SJCRH30 (cell line): ENCODE data around the gene CCND1. TPM values are rescaled to one million over a fixed set of nuclear protein-coding genes. Genes with fewer than 3 reads are reported as not detected.

Experiments
- DNase-seq, 2 experiments: peaks; one replicate each; pipeline ENCODE4 v3.0.0-alpha.2; 2015 to 2020
- H3K27ac ChIP-seq: fragments of 250-450 bp; sonication (Bioruptor Pico); 2 replicates; pipeline ENCODE4 v1.5.1; 2020; ENCODE audit warnings: mild to moderate bottlenecking, moderate library complexity
- H3K27me3 ChIP-seq: fragments of 250-450 bp; sonication (Bioruptor Pico); 2 replicates; pipeline ENCODE4 v1.5.1; 2020; ENCODE audit warnings: mild to moderate bottlenecking, moderate library complexity
- H3K36me3 ChIP-seq: fragments of 250-450 bp; sonication (Bioruptor Pico); 2 replicates; pipeline ENCODE4 v1.5.1; 2020; ENCODE audit warnings: mild to moderate bottlenecking, moderate library complexity
- H3K4me1 ChIP-seq: fragments of 250-450 bp; sonication (Bioruptor Pico); 2 replicates; pipeline ENCODE4 v1.5.1; 2020; ENCODE audit warnings: mild to moderate bottlenecking, moderate library complexity
- H3K4me3 ChIP-seq: fragments of 250-450 bp; sonication (Bioruptor Pico); 2 replicates; pipeline ENCODE4 v1.5.1; 2020; ENCODE audit warnings: mild to moderate bottlenecking, moderate library complexity
- H3K9me3 ChIP-seq: fragments of 250-450 bp; sonication (Bioruptor Pico); replicated peaks from 2 replicates; pipeline ENCODE4 v1.5.1; 2020; ENCODE audit warnings: mild to moderate bottlenecking, moderate library complexity
- total RNA-seq: library from RNA; depleted of rRNA; stranded (reverse); fragments of >200 nt; shearing (Covaris generic); gene quantifications from 2 replicates; pipeline ENCODE4 v1.2.3, GENCODE V29; 2014

The CCND1 gene
- total RNA-seq, 1 experiment from 2014 or later: 81.9 TPM

- Histone ChIP-seq H3K4me1 (peaks cover 16% of the 10 kb centered on the region), H3K9me3 (no peaks in the 10 kb centered on the region), H3K4me3 (peak overlapping the region; percentile 8; the same call in 1 of the 2 replicates), H3K27me3 (no peaks in the 10 kb centered on the region), H3K27ac (peak overlapping the region; percentile 64), H3K36me3 (no peaks in the 10 kb centered on the region)
- DNase-seq: peak; percentile 37 to 60
These were observed 17.9 kb downstream of the CCND1 start for GRCh38 chr11:69658626-69659450.

- H3K9me3 ChIP-seq: no peaks in the 10 kb centered on the region
- H3K27ac ChIP-seq: no peak overlapping the region
- H3K27me3 ChIP-seq: no peaks in the 10 kb centered on the region
- H3K36me3 ChIP-seq: no peaks in the 10 kb centered on the region
- DNase-seq: no peak
- no peak overlapping the region for H3K4me3 ChIP-seq
- H3K4me1 ChIP-seq: peaks cover 16% of the 10 kb centered on the region
These were observed 18.6 kb downstream of the CCND1 start for GRCh38 chr11:69659591-69659990.

DNA sequence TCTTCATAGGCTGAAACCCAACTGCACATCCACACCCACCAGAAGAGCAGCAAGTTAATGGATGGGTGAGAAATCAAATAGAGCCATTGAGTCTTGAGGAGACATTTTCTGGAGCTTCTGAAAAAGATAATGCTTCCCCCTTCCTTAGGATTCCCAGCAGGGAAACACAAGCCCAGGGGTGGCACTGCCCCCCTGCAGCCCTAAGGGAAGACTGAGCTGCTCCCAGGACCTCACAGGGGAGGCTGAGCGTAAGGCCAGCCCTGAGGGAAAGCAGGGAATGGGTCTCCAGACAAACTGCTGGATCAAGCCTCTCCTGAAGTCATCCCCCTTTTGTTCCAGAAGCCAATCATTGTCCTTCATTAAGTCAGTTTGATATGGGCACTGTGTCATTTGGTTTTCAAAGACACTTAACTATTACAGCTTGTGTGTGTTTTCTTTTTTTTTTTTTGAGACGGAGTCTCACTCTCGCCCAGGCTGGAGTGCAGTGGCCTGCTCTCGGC, 19.1 kb downstream of the CCND1 start:
- no peak overlapping the region for H3K4me3 ChIP-seq
- peaks cover 16% of the 10 kb centered on the region for H3K4me1 ChIP-seq
- no peaks in the 10 kb centered on the region for H3K27me3 ChIP-seq
- no peak for DNase-seq
- no peaks in the 10 kb centered on the region for H3K9me3 ChIP-seq
- H3K27ac ChIP-seq: no peak overlapping the region
- no peaks in the 10 kb centered on the region for H3K36me3 ChIP-seq

DNA sequence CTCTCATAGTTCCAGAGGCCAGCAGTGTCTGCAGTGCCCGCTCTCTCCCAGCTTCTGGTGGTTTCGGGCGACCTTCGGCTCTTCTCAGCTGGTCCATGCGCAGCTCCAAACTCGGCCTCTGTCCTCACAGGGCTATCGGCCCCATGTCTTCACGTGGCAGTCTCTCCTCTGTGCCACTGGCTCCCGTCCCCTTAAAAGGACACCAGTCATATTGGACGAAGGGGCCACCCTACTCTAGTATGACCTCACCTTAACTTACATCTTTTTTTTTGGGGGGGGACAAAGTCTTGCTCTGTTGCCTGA, 20.4 kb downstream of the CCND1 start:
- DNase-seq: no peak
- Histone ChIP-seq H3K27ac (no peak overlapping the region), H3K4me1 (peaks cover 16% of the 10 kb centered on the region), H3K27me3 (no peaks in the 10 kb centered on the region), H3K36me3 (no peaks in the 10 kb centered on the region), H3K9me3 (no peaks in the 10 kb centered on the region), H3K4me3 (no peak overlapping the region)

- Histone ChIP-seq H3K4me1 (peaks cover 16% of the 10 kb centered on the region), H3K27ac (no peak overlapping the region), H3K9me3 (no peaks in the 10 kb centered on the region), H3K27me3 (no peaks in the 10 kb centered on the region), H3K36me3 (no peaks in the 10 kb centered on the region), H3K4me3 (no peak overlapping the region)
- DNase-seq: no peak
These were observed 21.2 kb downstream of the CCND1 start for GRCh38 chr11:69662021-69662698.

DNA sequence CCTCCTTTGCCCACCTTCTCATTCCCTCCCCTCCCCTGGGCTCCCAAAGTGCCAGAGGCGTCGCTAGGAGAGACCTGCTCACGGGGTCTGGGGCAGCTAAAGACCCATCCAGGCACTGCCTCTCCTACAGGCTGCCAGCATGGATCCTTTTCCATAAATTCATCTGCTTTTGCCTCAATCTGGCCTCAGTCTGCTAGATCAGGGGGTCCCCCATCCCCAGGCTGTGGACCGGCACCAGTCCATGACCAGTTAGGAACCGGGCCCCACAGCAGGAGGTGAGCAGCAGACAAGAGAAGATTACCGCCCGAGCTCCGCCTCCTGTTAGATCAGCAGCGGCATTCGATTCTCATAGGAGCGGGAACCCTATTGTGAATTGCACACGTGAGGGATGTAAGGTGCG, 21.9 kb downstream of the CCND1 start:
- Histone ChIP-seq H3K4me3 (no peak overlapping the region), H3K27me3 (no peaks in the 10 kb centered on the region), H3K27ac (no peak overlapping the region), H3K9me3 (no peaks in the 10 kb centered on the region), H3K4me1 (peaks cover 13% of the 10 kb centered on the region), H3K36me3 (no peaks in the 10 kb centered on the region)
- DNase-seq: no peak

DNA sequence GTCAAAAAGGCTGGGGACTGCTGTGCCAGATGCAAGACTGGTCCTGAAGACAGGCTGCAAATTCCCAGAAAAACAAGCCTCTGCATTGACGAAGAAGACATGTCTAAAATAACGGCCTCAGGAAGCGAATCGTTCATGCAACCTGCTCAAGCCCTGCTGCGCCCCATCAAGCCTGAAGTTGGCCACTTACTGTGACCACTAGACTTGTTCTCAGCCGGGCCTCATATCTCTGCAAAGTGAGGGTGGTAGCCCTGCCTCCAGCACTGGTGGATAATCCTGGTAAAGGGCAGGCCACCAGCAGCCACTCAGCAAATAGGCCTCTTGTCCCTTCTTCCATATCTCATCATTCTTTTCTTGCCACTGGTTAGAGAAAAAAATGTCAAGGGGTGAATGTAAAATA, 22.4 kb downstream of the CCND1 start:
- H3K36me3 ChIP-seq: no peaks in the 10 kb centered on the region
- DNase-seq: no peak
- no peaks in the 10 kb centered on the region for H3K9me3 ChIP-seq
- no peak overlapping the region for H3K27ac ChIP-seq
- H3K4me3 ChIP-seq: no peak overlapping the region
- peaks cover 8% of the 10 kb centered on the region for H3K4me1 ChIP-seq
- H3K27me3 ChIP-seq: no peaks in the 10 kb centered on the region

- no peaks in the 10 kb centered on the region for H3K4me1 ChIP-seq
These were observed 23.3 kb downstream of the CCND1 start for GRCh38 chr11:69664103-69664775.

DNA sequence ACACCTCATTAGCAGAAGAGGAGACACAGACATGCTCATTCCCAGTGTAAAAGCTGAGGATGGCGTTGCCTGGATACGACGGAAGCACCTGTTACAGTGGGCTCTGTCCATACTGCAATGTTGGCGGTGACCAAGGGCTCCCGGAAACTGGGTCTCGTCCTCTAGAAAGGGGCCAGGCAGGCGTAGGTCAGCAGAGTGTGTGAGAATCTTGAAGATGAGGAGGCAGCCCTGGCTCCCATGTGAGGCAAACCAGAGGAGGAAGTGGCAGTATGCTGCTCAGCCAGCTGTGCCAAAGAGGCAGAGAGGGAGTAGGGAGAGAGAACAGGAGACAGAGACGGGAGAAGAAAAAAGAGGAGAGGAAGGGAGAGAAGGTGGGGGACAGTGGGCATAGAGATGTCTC, 23.9 kb downstream of the CCND1 start:
- H3K36me3 ChIP-seq: 0 out of 2 replicates have a peak, but pooled peaks cover 8% of the 10 kb centered on the region
- no peak overlapping the region for H3K27ac ChIP-seq
- H3K27me3 ChIP-seq: no peaks in the 10 kb centered on the region
- H3K4me1 ChIP-seq: no peaks in the 10 kb centered on the region
- no peak overlapping the region for H3K4me3 ChIP-seq
- no peak for DNase-seq
- no peaks in the 10 kb centered on the region for H3K9me3 ChIP-seq

More at GRCh38 chr11:69664103-69664775, 23.3 kb downstream of the CCND1 start:
- H3K4me3 ChIP-seq: no peak overlapping the region
- DNase-seq: no peak
- no peaks in the 10 kb centered on the region for H3K9me3 ChIP-seq
- no peaks in the 10 kb centered on the region for H3K27me3 ChIP-seq
- H3K36me3 ChIP-seq: 0 out of 2 replicates have a peak, but pooled peaks cover 3% of the 10 kb centered on the region
- no peak overlapping the region for H3K27ac ChIP-seq

DNA sequence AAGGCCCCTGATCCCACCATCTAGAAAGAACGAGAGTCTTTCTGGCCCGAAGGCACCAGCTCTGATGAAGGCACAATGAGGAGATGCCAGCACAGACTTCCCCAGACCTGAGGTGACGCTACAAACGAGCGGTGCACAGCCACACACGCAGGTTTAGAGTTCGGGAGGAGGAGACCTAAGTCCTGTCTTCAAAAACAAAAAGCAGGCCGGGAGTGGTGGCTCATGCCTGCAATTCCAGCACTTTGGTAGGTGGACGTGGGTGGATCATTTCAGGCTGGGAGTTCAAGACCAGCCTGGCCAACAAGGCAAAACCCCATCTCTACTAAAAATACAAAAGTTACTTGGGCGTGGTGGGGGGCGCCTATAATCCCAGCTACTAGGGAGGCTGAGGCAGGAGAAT, 24.7 kb downstream of the CCND1 start:
- H3K27me3 ChIP-seq: no peaks in the 10 kb centered on the region
- DNase-seq: no peak
- no peak overlapping the region for H3K27ac ChIP-seq
- 0 out of 2 replicates have a peak, but pooled peaks cover 3% of the 10 kb centered on the region for H3K4me1 ChIP-seq
- H3K4me3 ChIP-seq: no peak overlapping the region
- 0 out of 2 replicates have a peak, but pooled peaks cover 8% of the 10 kb centered on the region for H3K36me3 ChIP-seq
- no peaks in the 10 kb centered on the region for H3K9me3 ChIP-seq

DNA sequence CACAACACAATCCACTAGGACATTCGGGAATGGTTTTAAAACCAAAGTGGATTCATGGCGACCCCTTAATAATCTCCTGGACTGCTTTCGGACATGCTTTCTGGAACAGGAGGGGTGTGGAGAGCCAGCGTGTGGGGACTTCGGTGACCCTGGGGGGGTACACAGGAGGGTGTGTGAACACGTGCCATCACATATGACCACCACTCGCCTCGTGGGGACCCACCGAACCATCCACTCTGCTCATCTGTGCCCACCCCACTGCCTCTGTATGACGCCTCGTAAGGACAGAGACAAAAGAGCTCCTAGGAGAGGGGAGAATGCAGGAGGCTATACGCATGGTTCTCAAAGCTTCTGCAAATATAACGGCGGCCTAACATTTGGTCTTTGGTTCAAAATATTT, 25.3 kb downstream of the CCND1 start:
- no peak for DNase-seq
- no peak overlapping the region for H3K4me3 ChIP-seq
- 0 out of 2 replicates have a peak, but pooled peaks cover 3% of the 10 kb centered on the region for H3K4me1 ChIP-seq
- H3K27me3 ChIP-seq: no peaks in the 10 kb centered on the region
- peaks cover 9% of the 10 kb centered on the region; the same call in 1 of the 2 replicates for H3K36me3 ChIP-seq
- no peak overlapping the region for H3K27ac ChIP-seq
- no peaks in the 10 kb centered on the region for H3K9me3 ChIP-seq

GRCh38 chr11:69666752-69667536, 26.0 kb downstream of the CCND1 start:
- DNase-seq: no peak
- H3K4me1 ChIP-seq: 0 out of 2 replicates have a peak, but pooled peaks cover 3% of the 10 kb centered on the region
- H3K9me3 ChIP-seq: no peaks in the 10 kb centered on the region
- no peak overlapping the region for H3K4me3 ChIP-seq
- peaks cover 11% of the 10 kb centered on the region; the same call in 1 of the 2 replicates for H3K36me3 ChIP-seq
- no peak overlapping the region for H3K27ac ChIP-seq
- no peaks in the 10 kb centered on the region for H3K27me3 ChIP-seq

DNA sequence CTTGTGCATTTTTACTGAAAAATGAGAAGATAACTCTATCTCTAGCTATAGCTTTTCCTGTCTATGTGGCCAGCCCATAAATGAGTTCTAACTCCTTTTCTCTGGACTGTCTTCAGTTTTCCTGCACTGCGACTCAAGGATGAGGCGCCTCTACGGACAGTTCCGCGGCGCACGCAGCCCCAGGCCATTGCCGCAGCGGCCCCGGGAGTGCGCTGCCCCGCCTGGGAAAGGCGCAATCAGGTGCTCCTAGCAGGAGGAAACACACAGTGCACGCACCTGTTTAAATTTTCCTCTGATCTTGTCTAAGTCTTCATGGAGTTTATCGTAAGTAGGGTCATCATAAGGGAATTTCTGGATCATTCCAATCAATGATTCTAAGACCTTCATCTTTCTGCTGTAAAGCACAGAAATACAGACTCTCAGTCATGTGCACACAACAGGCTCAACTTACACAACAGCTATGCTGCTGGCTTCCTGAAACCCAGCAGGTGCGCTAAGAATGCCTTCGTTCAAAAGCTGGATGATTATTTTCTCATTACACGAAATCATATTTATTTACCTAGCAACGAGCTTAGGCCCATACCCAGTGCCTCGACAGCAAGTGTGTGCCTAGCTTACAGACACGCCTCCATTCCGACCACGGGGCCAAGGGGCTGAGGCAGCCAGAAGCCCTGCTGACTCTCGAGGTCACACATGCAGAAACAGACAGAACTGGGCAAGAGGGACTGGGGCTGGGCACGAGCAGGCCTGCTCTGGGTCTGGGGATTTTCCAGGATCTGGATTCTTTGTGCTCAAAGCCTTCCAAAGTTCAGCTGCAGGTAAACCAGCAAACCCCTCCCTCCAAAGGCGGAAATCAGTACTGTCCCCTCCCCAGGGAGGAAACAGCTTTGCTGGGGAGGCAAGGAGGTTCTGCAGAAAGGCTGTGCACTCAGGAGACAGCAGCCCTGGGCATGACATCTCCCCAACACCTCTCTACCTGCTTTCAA, 27.0 kb downstream of the CCND1 start:
- Histone ChIP-seq H3K36me3 (peaks cover 11% of the 10 kb centered on the region; the same call in 1 of the 2 replicates), H3K4me3 (no peak overlapping the region), H3K27me3 (no peaks in the 10 kb centered on the region), H3K9me3 (no peaks in the 10 kb centered on the region), H3K4me1 (0 out of 2 replicates have a peak, but pooled peaks cover 3% of the 10 kb centered on the region), H3K27ac (no peak overlapping the region)
- no peak for DNase-seq
